Epithelial cell of esophagus (primary cell): Measurements from ENCODE around the gene AKAP8.

Experiments used
- DNase-seq: peaks from one replicate; pipeline ENCODE4 v3.0.0; 2010; ENCODE audit warnings: low read depth
- H3K4me3 ChIP-seq: 2 replicates; pipeline ENCODE4 v1.5.1; 2011; ENCODE audit warnings: mild to moderate bottlenecking, low read length, control low read depth
- CTCF ChIP-seq: IDR thresholded peaks from 2 replicates; pipeline ENCODE4 v1.5.1; 2011; ENCODE audit warnings: low read depth, mild to moderate bottlenecking, low read length, control low read depth, inconsistent platforms; ENCODE audit not compliant: insufficient read depth; ENCODE audit errors: missing control alignments

AKAP8 gene

DNA sequence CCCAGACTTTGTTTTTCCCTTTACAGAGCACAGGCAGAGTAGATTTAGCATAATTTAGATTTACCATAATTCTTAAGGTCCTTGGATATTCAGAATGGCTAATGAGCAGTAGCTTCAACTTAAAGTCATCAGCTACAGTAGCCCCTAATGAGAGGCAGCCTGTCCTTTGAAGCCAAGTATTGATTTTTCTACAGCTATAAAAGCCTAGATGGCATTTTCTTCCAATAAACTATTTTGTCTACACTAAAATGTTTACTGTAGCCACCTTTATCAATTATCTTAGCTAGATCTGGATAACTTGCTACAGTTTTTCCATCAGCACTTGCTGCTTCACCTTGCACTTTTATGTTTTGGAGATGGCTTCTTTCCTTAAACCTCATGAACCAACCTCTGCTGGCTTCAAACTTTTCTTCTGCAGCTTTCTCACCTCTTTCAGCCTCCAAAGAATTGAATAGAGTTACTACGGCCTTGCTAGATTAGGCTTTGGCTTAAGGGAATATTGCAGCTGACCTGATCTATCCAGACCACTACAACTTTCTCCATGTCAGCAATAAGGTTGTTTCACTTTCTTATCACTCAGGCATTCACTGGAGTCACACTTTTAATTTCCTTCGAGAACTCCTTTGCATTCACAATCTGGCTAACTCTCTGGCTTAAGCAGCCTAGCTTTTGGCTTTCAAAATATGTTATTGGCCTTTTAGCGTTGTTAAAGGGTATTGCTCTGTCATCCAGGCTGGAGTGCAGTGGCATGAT lies 73.8 kb downstream of the AKAP8 start:
- no peak for TF ChIP-seq CTCF
- DNase-seq, result no peak
- H3K4me3 ChIP-seq, result no peak overlapping the region

GRCh38 chr19:15304140-15304705 lies 75.4 kb downstream of the AKAP8 start:
- peak; percentile 48 for DNase-seq
- TF ChIP-seq CTCF, result no peak

More at GRCh38 chr19:15304140-15304705, 75.4 kb downstream of the AKAP8 start:
- H3K4me3 ChIP-seq, result no peak overlapping the region
